B cell (primary cell): ENCODE measurements around the gene PPP2R2C. TPM values are rescaled to one million over a fixed set of nuclear protein-coding genes. Genes with fewer than 3 reads are reported as not detected.

Experiments used
- ATAC-seq: fragments of 200-7000 bp; cut with Tn5 transposase; one replicate; pipeline ENCODE4 v1.10.0; 2021; ENCODE audit warnings: low read depth, mild to moderate bottlenecking, moderate number of reproducible peaks, moderate library complexity
- CTCF ChIA-PET: fragments of 350-600 bp; sonication (Branson Sonifier 250); formaldehyde crosslinking; loops from one replicate; lab custom pipeline; 2021; ENCODE audit warnings: antibody characterized with exemption, inconsistent platforms; lab: Charles Lee
- POLR2A ChIA-PET: fragments of 350-600 bp; sonication (Branson Sonifier 250); formaldehyde crosslinking; loops from one replicate; lab custom pipeline; 2021; ENCODE audit warnings: antibody characterized with exemption; lab: Charles Lee
- DNase-seq: peaks from one replicate; pipeline ENCODE4 v3.0.0; 2013
- H2AFZ ChIP-seq: 2 replicates; pipeline ENCODE4 v1.6.1; 2012; ENCODE audit warnings: mild to moderate bottlenecking, low read depth, low read length; ENCODE audit not compliant: insufficient read depth, poor library complexity, severe bottlenecking
- H3K27ac ChIP-seq, 2 donors: 1 replicate in 1 of 2; 2 replicates in 1 of 2; pipeline ENCODE4 v1.5.1; 2012 to 2013; ENCODE audit warnings: low read length in 2 of 2, mild to moderate bottlenecking in 2 of 2, moderate library complexity in 1 of 2
- H3K27me3 ChIP-seq, 4 experiments: fragments of 200-600 bp in 1 of 4; sonication (generic) in 1 of 4; replicated peaks in 1 of 4; 1 replicate in 2 of 4; 2 replicates in 2 of 4; pipeline versions ENCODE4 v1.6.1 to v1.7.0; 2013 to 2016; ENCODE audit warnings: low read length in 3 of 4, mild to moderate bottlenecking in 2 of 4, mixed read lengths in 1 of 4, moderate library complexity in 1 of 4; ENCODE audit not compliant: insufficient read depth in 4 of 4, control insufficient read depth in 3 of 4; ENCODE audit errors: control extremely low read depth in 1 of 4
- H3K36me3 ChIP-seq, 2 experiments: replicated peaks in 1 of 2; 1 replicate in 1 of 2; 2 replicates in 1 of 2; pipeline versions ENCODE4 v1.6.1 to v1.7.1; 2013; ENCODE audit warnings: low read length in 1 of 2; ENCODE audit not compliant: insufficient read depth in 2 of 2, control insufficient read depth in 1 of 2; ENCODE audit errors: control extremely low read depth in 1 of 2, extremely low read depth in 1 of 2
- H3K4me1 ChIP-seq, 2 donors: fragments of 200-600 bp in 1 of 2; sonication (generic) in 1 of 2; 1 replicate in 1 of 2; 2 replicates in 1 of 2; pipeline versions ENCODE4 v1.5.1 to v1.6.1; 2013 to 2017; ENCODE audit warnings: low read length in 2 of 2; ENCODE audit not compliant: control insufficient read depth in 2 of 2, insufficient read depth in 2 of 2
- H3K4me2 ChIP-seq: replicated peaks from 2 replicates; pipeline ENCODE3; 2012; ENCODE audit warnings: mild to moderate bottlenecking, low read depth, low read length; ENCODE audit not compliant: poor library complexity, severe bottlenecking
- H3K4me3 ChIP-seq, 5 experiments: fragments of 200-600 bp in 1 of 5; sonication (generic) in 1 of 5; 1 replicate in 3 of 5; 2 replicates in 2 of 5; pipeline versions ENCODE4 v1.5.1 to v1.7.0; 2011 to 2016; ENCODE audit warnings: low read length in 4 of 5, mild to moderate bottlenecking in 4 of 5, low read depth in 2 of 5, control low read depth in 1 of 5, moderate library complexity in 1 of 5; ENCODE audit not compliant: insufficient read depth in 1 of 5; ENCODE audit errors: control extremely low read depth in 1 of 5, extremely low read depth in 1 of 5
- H3K79me2 ChIP-seq: fragments of 200-600 bp; sonication (generic); one replicate; pipeline ENCODE4 v1.6.0; 2016; ENCODE audit warnings: low read length; ENCODE audit not compliant: control insufficient read depth, insufficient read depth
- H3K9ac ChIP-seq: fragments of 200-600 bp; sonication (generic); 2 replicates; pipeline ENCODE4 v1.6.1; 2017; ENCODE audit warnings: mild to moderate bottlenecking, low read length, moderate library complexity
- H3K9me3 ChIP-seq, 3 donors: one replicate each; pipeline versions ENCODE4 v1.6.1 to v1.7.1; 2013; ENCODE audit warnings: low read length in 2 of 3; ENCODE audit not compliant: control insufficient read depth in 2 of 3, insufficient read depth in 1 of 3; ENCODE audit errors: control extremely low read depth in 1 of 3
- H4K20me1 ChIP-seq: 2 replicates; pipeline ENCODE4 v1.6.0; 2012; ENCODE audit warnings: mild to moderate bottlenecking, low read length; ENCODE audit not compliant: insufficient read depth, control insufficient read depth, poor library complexity, severe bottlenecking
- H3K27ac Mint-ChIP-seq: one replicate; pipeline ENCODE4 v1.8.0; 2021; ENCODE audit warnings: mixed read lengths
- H3K27me3 Mint-ChIP-seq: one replicate; pipeline ENCODE4 v1.8.0; 2021; ENCODE audit warnings: mixed read lengths
- H3K4me1 Mint-ChIP-seq: one replicate; pipeline ENCODE4 v1.8.0; 2021; ENCODE audit warnings: mixed read lengths
- H3K4me3 Mint-ChIP-seq: one replicate; pipeline ENCODE4 v1.8.0; 2021; ENCODE audit warnings: mixed read lengths
- H3K9me3 Mint-ChIP-seq: one replicate; pipeline ENCODE4 v1.8.0; 2022; ENCODE audit warnings: mixed read lengths; ENCODE audit not compliant: insufficient read depth
- CTCF ChIP-seq: fragments of 200-600 bp; IDR thresholded peaks from one replicate; pipeline ENCODE4 v1.8.0; 2022; ENCODE audit warnings: antibody characterized with exemption, mild to moderate bottlenecking
- EZH2 ChIP-seq: IDR thresholded peaks from 2 replicates; pipeline ENCODE4 v1.6.1; 2012; ENCODE audit warnings: borderline replicate concordance, low read depth, mild to moderate bottlenecking, moderate library complexity, low read length; ENCODE audit not compliant: insufficient read depth, poor library complexity, severe bottlenecking
- WGBS: methylation state at CpG from one replicate; pipeline ENCODE4 v1.1.5; 2013; ENCODE audit warnings: missing lambda C conversion rate; ENCODE audit not compliant: insufficient coverage; 5-methylcytosine and 5-hydroxymethylcytosine counted together
- intact Hi-C: fragments of 100-400 bp; cut with micrococcal nuclease; formaldehyde crosslinking; loops from one replicate; pipeline ENCODE4 v1.10.0; 2022
- polyA plus RNA-seq: library from polyadenylated mRNA; depleted of rRNA; stranded (reverse); fragments of >200 nt; gene quantifications from 2 replicates; pipeline ENCODE4 v1.2.3, GENCODE V29; 2012
- total RNA-seq, 2 donors: library from RNA; stranded (reverse); fragments of 120-200 nt in 1 of 2; gene quantifications; 1 replicate in 1 of 2; 2 replicates in 1 of 2; pipeline versions ENCODE4 v1.2.3 to v1.2.4, GENCODE V29; 2013 to 2022

Gene PPP2R2C
- total and polyA plus RNA-seq, 2 donors (not counting 1 experiment from before 2014, with no cell fraction given): not detected

- TF ChIP-seq CTCF (no peak), EZH2 (no peak)
- Histone ChIP-seq H3K4me1 (no peaks in the 10 kb centered on the region), H3K36me3 (no peaks in the 10 kb centered on the region), H3K79me2 (no peaks in the 10 kb centered on the region), H3K27me3 (peaks cover 0 to 2% (median 0%) of the 10 kb centered on the region in 4 experiments), H2AFZ (no peak overlapping the region), H3K9ac (no peak overlapping the region), H4K20me1 (no peaks in the 10 kb centered on the region), H3K27ac (no peak overlapping the region), H3K9me3 (peaks cover 0 to 14% (median 0%) of the 10 kb centered on the region in 3 donors), H3K4me2 (no peak overlapping the region), H3K4me3 (no peak overlapping the region)
- H3K27me3 Mint-ChIP-seq: peaks cover 12% of the 10 kb centered on the region
- DNase-seq (no peak), ATAC-seq (no peak)
- H3K9me3 Mint-ChIP-seq: no peaks in the 10 kb centered on the region
- H3K4me1 Mint-ChIP-seq: no peaks in the 10 kb centered on the region
- POLR2A ChIA-PET: no interaction called here
- intact Hi-C loops: no loop called here
- H3K4me3 Mint-ChIP-seq: no peak overlapping the region
- CTCF ChIA-PET: no interaction called here
- H3K27ac Mint-ChIP-seq: no peak overlapping the region
- 83% methylated on average over 8 of the region's 12 CpGs for WGBS
These were observed 103.8 kb downstream of the PPP2R2C start for GRCh38 chr4:6368601-6369000.

DNA sequence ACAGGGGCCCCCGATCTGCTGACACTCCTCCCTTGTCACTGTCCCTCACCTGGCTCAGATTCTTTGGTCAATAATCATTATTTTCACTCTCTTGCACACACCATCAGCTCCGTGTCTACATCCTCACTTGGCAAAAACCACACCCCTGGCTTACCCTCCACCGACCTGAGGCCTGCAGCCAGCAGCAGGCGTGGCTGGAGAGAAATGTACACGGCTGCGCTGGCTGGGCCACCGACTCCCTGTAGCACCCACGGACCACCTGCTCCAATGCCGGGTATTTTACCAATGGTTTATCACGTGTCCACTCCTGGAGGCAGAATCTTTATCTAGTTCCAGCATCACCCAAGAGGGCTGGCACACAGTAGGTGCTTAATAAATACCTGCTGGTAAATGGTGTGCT is 104.3 kb downstream of the PPP2R2C start:
- Histone ChIP-seq H3K27ac (no peak overlapping the region), H3K9ac (no peak overlapping the region), H3K4me3 (no peak overlapping the region), H3K9me3 (peaks cover 0 to 13% (median 0%) of the 10 kb centered on the region in 3 donors), H3K36me3 (no peaks in the 10 kb centered on the region), H3K4me2 (no peak overlapping the region), H3K4me1 (no peaks in the 10 kb centered on the region), H2AFZ (no peak overlapping the region), H3K27me3 (peaks cover 0 to 2% (median 0%) of the 10 kb centered on the region in 4 experiments), H4K20me1 (no peaks in the 10 kb centered on the region), H3K79me2 (no peaks in the 10 kb centered on the region)
- no peak overlapping the region for H3K27ac Mint-ChIP-seq
- intact Hi-C loops: no loop called here
- no peaks in the 10 kb centered on the region for H3K4me1 Mint-ChIP-seq
- DNase-seq (no peak), ATAC-seq (no peak)
- POLR2A ChIA-PET: no interaction called here
- H3K27me3 Mint-ChIP-seq: peaks cover 12% of the 10 kb centered on the region
- WGBS: 81% methylated on average over 10 of the region's 10 CpGs
- H3K4me3 Mint-ChIP-seq: no peak overlapping the region
- CTCF ChIA-PET: no interaction called here
- no peaks in the 10 kb centered on the region for H3K9me3 Mint-ChIP-seq
- no peak for TF ChIP-seq EZH2
- no peak for TF ChIP-seq CTCF
